Measurements from ENCODE around the gene ADCK2.
"Not testable (repeated sequence)": the region's sequence is repeated elsewhere in the genome, so short reads cannot be mapped to it uniquely, and the experiment has no call there.

Gene ADCK2

GRCh38 chr7:140673063-140673773 is 473 bp downstream of the ADCK2 start:
- peak; percentile 19 to 30 for DNase-seq (ENCODE audit: low read depth in 2 of 2)

GRCh38 chr7:140673774-140674155 is 1.0 kb downstream of the ADCK2 start:
- no peak for DNase-seq (ENCODE audit: low read depth in 2 of 2)

GRCh38 chr7:140674356-140674800 is 1.6 kb downstream of the ADCK2 start:
- no peak for DNase-seq (ENCODE audit: low read depth in 2 of 2)

GRCh38 chr7:140674899-140675701 is 2.4 kb downstream of the ADCK2 start:
- DNase-seq (ENCODE audit: low read depth in 2 of 2) = no peak

- DNase-seq (ENCODE audit: low read depth in 2 of 2) = no peak
Observed at GRCh38 chr7:140675726-140676125, 3.0 kb downstream of the ADCK2 start.

- no peak for DNase-seq (ENCODE audit: low read depth in 2 of 2)
Observed at GRCh38 chr7:140676306-140676705, 3.6 kb downstream of the ADCK2 start.

- DNase-seq (ENCODE audit: low read depth in 2 of 2) = not testable (repeated sequence)
Observed at GRCh38 chr7:140676956-140677355, 4.2 kb downstream of the ADCK2 start.

- DNase-seq (ENCODE audit: low read depth in 2 of 2) = no peak
Observed at GRCh38 chr7:140677496-140677895, 4.8 kb downstream of the ADCK2 start.

GRCh38 chr7:140678081-140678815 is 5.5 kb downstream of the ADCK2 start:
- DNase-seq (ENCODE audit: low read depth in 2 of 2) = no peak

GRCh38 chr7:140678816-140679130 is 6.0 kb downstream of the ADCK2 start:
- no peak for DNase-seq (ENCODE audit: low read depth in 2 of 2)

GRCh38 chr7:140679186-140679585 is 6.4 kb downstream of the ADCK2 start:
- no peak for DNase-seq (ENCODE audit: low read depth in 2 of 2)

GRCh38 chr7:140680886-140681285 is 8.1 kb downstream of the ADCK2 start:
- no peak for DNase-seq (ENCODE audit: low read depth in 2 of 2)

- no peak for DNase-seq (ENCODE audit: low read depth in 2 of 2)
Observed at GRCh38 chr7:140681766-140682165, 9.0 kb downstream of the ADCK2 start.

- DNase-seq (ENCODE audit: low read depth in 2 of 2) = no peak
Observed at GRCh38 chr7:140683657-140684056, 10.9 kb downstream of the ADCK2 start.

- no peak for DNase-seq (ENCODE audit: low read depth in 2 of 2)
Observed at GRCh38 chr7:140684066-140684950, 11.6 kb downstream of the ADCK2 start.

- no peak for DNase-seq (ENCODE audit: low read depth in 2 of 2)
Observed at GRCh38 chr7:140685407-140686087, 12.8 kb downstream of the ADCK2 start.

- DNase-seq (ENCODE audit: low read depth in 2 of 2) = no peak
Observed at GRCh38 chr7:140686921-140687320, 14.2 kb downstream of the ADCK2 start.

GRCh38 chr7:140688341-140688740 is 15.6 kb downstream of the ADCK2 start:
- no peak for DNase-seq (ENCODE audit: low read depth in 2 of 2)

GRCh38 chr7:140689199-140690152 is 16.7 kb downstream of the ADCK2 start:
- no peak for DNase-seq (ENCODE audit: low read depth in 2 of 2)
